Anterior cingulate cortex (tissue), 58 donors: ENCODE data around the gene CAMK2A.

Source experiments
- DNase-seq, 58 donors: peaks; one replicate each; lab custom pipeline; 2025; lab: John Stamatoyannopoulos, UW

Gene CAMK2A

DNA sequence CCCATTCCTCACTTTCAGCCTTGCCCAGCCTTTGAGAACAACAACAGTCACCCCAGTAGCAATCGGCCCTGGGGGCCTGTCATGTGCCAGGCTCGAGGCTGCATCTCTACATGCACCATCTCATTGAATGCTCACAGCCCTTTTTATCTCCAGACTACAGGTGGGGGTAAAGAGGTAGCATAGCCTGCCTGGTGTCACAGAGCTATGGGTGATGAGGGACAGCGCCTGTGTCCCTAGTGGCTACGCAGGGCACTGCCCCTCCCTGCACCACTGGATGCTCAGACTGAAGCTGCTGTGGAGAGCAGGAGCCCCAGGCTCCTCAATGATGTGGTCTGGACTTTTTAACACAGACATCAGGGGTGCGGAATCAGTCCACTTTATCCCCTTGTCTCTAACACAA is 2.8 kb downstream of the CAMK2A start:
- DNase-seq, result peak in 1 of 58 donors; percentile 62

DNA sequence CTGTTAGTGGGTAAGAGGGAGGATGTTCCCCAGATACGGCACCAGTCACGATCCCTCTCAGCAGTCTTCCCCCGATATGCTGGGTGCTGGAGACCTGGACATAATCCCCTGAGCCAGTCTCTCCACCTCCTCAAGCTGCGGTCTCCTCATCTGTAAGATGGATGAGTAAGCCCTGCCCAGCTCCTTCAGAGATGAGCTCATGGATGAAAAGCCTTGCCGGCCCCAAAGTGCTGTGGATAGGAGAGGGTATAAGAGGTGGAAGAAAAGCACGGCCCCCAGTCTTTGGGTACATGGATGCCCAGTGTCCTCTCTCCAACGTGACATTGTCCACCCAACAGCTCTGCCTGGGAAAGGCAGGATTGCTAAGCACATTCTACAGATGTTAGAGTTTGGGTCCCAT is 4.5 kb downstream of the CAMK2A start:
- no peak for DNase-seq

DNA sequence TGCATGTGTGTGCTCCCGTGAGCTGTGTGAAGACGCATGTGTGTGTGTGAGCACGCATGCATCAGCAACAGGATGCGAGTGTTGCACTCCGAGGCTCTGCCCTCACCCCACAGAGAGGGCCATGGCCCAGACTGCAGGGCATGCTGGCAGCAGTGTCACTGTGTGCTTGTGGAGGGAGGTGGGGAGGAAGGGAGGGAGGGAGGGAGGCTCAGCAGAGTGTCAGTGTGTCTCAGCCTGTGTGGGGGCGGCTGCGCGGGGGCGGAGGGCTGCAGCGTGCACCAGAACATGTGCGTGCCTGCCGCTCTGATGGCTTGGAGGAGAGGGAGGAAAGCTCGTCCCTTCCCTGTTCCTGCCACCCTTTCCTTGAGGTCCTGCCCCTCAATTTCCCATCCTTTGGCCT is 5.3 kb downstream of the CAMK2A start:
- DNase-seq, result peak in 28 of 58 donors; percentile 15 to 78 (median 50)

DNA sequence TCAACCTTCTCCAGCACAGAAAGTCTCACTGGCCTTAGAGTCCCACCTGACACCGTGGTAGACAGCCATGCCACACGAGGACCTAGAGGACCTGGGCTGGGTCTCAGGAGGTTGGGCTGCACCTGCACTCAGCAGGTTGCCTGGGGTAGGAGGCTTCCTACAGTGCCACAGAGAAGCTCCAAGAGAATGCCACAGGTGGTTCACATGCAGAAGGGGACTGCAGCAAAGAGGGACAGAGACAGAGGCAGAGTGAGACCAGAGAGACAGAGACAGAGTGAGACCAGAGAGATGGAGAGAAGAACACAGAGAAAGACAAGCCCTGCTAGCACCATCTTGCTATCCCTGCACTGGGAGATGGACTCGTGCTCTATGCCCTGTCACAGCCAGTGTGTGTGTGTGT is 5.7 kb downstream of the CAMK2A start:
- no peak for DNase-seq

DNA sequence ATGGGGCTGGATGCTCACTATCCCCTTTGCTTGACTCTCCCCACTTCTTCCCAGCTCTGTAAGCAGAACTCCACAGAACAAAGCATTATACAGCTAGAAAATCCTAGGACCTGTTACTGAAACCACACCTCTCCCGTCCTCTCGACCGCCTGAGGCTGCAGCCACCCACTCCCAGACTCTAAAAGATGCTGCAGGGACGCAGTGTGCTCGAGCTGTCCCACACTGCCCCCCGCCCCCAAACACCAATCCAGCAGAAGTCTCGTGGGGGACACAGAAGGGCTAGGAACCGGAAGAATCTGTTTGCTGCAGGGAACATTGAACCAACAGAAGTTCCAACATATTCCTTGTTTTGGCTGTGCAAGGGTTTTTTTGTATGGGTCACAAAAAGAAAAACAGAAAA is 7.6 kb downstream of the CAMK2A start:
- DNase-seq, result peak in 6 of 58 donors; percentile 18 to 52 (median 34)

DNA sequence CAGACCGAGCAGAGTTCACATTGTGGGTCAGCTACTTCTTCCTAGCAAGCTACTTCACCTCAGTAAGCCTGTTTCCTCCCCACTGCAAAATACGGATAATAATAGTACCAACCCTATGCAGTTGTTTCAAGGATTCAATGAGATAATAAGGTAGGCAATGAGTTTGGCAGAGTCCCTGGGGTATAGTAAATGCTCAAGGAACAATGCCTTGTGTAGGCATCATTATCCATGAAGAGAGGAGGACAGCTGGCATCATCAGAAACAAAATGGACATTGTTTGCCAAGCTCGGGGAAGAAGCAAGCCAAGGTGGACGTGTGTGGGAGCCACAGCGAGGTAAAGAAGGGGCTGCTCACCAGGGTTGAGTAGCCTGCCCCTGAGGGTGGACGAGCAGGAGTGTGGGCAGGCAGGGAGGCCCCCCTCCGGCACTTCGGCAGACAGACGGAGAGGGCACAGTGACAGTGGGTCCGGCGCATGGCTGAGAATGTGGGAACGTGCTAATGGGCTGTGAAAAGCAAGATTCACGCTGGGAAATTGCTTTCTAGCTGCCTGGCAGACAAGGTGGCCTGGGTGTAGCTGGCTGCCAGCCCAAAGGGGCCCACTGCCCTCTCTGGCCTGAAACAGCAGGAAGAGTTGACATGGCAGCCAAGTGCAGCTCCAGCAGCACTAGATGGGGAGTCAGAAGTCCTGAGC is 10.1 kb downstream of the CAMK2A start:
- no peak for DNase-seq

DNA sequence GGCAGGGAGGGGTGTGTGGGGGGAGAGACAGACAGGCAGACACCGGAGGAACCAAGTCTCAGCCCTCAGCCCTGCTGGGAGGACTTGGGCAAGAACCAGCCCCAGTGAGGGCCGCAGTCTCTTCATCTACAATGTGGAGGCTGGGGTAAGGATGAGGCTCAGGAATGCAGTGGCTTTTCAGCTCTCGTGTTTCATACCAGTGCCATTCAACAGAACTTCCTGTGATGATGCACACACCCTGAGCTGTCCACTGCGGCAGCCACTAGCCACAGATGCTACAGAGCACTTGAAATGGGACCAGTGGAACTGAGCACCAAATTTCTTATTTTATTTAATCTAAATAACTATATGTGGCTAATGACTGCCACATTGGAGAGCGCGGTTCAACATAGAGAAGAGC is 10.7 kb downstream of the CAMK2A start:
- DNase-seq, result no peak

DNA sequence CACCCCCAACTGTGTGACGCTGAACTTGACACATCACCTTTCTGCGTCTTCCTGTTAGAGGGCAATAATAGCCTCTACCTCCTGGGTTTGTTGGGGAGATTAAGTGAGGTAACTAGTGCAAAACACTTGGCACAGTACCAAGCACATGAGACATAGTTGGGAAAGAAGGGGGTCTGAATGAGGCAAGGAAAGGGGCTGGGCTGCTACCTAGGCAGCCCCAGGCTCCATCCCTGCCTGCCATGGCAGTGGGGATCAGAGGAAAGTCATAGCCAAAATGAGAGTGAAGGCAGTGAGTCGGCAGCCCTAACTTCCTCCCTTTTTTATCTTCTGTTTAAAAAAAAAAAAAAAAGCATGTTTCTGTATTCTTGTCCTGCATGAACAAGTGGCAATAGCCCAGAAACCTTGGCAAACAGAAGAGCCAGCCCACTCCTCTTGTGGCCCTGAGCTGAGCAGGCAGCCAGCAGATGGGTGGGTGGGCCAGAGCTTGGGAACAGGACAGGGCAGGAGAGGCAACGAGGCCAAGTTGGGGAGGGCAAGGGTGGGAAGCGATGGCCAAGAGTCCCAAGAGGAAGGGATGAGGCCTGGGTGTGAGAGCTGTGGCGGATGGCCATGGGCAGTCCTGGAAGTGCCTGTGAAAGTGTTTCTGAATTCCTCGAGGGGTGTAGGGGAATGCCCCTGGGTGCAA is 11.4 kb downstream of the CAMK2A start:
- DNase-seq, result peak in 9 of 58 donors; percentile 25 to 61 (median 41)

DNA sequence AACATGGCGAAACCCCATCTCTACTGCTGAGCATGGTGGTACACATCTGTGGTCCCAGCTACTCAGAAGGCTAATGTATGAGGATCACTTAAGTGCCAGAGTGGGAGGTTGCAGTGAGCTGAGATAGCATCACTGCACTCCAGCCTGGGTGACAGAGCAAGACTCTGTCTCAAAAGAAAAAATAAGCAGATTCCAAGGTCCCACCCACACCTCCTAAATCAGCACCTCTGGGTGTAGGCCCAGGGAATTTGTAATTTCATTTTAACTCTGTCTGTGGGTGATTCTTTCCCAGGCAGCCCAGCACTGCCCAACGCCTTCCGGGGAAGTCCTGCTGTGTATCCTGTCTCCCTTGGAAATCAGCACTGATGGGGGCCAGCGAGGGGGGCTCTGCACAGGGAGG is 12.5 kb downstream of the CAMK2A start:
- no peak for DNase-seq

DNA sequence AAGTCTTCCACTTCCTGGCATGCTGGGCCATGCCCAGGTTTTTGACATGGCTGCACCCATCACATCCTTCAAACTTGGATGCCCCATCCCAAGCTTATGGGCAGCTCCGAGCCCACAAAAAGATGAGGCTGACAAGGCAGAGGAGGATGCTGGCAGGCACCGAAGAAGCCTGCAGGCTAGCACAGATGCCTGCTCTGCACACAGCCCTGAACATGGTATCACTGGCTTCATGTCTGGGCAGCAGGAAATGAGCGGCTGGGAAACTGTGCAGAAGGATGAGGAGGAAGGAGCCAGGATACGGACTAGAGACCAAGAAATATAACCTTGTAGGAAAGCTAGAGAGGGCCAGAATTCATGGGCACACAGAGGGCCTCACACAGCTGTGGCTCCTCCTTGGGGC is 14.8 kb downstream of the CAMK2A start:
- no peak for DNase-seq

DNA sequence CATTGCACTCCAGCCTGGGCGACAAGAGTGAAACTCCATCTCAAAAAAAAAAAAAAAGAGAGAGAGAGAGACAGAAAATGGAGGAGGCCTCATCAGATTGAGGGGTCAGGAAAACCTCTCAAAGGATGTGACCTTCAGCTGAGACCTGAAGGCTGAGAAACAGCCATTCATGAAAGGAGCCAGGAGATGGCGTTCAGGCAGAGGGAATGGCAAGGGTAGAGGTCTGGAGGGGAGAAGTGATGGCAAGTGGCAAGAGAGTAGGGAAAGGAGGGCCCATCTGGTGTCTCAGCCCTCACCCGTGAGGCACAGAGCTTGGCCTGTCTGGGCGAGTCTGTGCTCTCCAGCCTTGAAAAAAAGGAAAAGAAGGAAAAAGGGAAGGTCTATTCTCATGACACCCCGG is 17.0 kb downstream of the CAMK2A start:
- peak in 11 of 58 donors; percentile 9 to 48 (median 29) for DNase-seq

DNA sequence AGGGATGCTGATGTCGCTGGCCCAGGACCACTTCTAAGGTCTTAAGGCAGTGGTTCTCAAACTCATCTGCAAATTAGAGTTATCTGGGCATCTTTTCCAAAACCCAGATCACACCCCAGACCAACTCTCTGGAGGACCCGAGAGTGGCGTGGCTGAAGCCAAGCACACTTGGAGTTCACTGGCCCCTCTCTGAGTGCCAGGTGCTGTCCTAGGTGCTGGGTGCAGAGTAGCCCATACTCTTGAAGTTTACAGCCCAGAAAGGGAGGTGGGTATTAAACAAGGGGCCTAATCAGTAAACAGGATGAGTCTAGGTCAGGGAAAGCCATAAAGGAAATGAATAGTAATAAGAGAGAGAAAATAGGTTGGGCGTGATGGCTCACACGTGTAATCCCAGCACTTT is 17.6 kb downstream of the CAMK2A start:
- DNase-seq, result no peak

DNA sequence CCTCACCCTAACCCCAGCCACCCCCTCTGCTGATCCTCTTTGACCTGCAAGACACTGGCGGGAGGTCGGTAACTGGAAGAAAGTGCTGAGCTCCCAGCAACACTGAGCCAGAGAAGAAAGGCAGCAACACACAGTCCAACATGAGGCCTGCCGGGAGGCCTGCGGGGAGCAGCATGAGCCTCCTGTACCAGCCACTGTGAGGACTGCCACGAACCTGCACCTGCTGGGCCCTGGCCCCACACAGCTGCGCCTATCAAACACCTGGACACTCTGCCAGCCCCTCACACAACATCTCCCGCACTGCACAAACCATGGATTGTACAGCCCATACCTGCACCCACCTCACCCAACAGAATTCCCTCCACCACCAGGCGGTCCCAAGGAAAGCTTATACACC is 18.3 kb downstream of the CAMK2A start:
- no peak for DNase-seq

DNA sequence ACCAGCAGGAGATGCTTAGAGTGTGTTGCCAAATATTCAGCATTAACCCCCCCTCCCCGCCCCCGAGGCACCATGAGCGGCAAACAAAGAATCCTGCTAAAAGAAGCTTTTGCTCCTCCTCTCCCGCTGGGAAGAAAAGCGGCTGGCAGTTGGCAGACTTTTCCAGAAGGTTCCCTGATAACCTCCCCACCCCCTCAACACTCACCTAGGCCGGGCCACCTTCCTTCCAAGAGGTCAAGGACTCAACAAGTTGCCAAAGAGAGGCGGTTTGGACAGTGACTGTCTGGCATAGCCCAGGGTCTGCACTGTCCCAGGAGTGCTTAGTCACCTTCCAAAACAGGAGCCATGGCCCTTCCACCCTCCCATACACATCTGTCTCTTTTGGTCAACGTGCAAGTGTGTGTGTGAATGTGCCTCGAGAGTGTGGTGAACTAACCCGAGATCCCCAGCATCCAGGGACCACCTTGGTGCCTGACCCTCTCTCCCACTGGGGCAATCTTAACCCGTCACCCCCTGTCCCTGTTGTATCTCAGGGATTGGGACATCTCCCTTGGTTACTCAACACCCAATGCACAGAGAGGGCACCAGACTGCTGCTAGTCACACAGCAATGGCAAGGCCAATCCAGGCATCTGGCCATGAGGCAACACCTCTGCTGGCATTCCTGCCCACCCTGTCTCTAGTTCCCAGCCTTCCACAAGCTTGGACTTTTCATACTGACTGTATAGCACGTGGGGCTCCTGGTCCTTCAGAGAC is 18.9 kb downstream of the CAMK2A start:
- peak in 1 of 58 donors; percentile 24 for DNase-seq

DNA sequence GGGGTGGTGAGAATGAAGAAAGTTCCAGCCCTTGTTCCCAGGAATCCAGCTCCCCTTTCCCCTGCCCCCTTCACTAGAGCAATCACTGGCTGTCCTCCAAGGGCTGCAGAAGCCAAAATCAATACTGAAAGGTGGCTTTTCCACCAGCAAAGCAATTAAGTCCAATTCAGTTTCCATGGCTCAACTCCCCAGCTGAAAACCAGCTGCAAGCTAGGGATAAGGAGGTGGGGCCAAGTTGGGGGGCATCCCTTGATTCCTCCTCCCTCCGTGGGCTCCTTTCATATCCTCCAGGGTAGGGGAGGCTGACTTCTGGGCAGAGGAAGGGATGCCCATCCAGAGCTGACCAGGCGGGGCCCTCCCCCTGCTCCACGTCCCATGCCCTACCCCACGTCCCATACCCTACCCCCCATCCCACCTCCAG is 22.7 kb downstream of the CAMK2A start:
- no peak for DNase-seq

DNA sequence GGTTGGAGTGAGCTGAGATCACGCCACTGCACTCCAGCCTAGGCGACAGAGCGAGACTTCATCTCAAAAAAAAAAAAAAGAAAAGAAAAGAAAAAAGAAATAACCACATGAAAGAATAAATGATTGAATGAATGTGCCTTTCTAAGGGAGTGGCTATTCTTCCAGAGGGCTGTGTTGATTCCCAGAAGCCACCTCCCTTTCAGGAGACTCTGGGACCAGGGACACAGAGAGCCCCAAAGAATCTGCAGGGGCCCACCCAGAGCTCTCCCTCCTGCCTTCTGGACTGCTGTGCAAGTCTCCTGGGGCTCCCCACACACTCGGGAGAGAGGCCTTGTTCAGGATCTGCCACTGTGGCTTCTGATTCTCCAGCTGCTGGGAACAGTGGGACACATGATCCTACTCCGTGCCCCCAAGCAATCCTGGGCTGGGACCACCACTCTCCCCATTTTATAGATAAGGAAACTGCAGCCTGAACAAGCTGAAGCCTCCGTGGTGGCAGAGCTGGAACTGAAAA is 23.6 kb downstream of the CAMK2A start:
- no peak for DNase-seq

DNA sequence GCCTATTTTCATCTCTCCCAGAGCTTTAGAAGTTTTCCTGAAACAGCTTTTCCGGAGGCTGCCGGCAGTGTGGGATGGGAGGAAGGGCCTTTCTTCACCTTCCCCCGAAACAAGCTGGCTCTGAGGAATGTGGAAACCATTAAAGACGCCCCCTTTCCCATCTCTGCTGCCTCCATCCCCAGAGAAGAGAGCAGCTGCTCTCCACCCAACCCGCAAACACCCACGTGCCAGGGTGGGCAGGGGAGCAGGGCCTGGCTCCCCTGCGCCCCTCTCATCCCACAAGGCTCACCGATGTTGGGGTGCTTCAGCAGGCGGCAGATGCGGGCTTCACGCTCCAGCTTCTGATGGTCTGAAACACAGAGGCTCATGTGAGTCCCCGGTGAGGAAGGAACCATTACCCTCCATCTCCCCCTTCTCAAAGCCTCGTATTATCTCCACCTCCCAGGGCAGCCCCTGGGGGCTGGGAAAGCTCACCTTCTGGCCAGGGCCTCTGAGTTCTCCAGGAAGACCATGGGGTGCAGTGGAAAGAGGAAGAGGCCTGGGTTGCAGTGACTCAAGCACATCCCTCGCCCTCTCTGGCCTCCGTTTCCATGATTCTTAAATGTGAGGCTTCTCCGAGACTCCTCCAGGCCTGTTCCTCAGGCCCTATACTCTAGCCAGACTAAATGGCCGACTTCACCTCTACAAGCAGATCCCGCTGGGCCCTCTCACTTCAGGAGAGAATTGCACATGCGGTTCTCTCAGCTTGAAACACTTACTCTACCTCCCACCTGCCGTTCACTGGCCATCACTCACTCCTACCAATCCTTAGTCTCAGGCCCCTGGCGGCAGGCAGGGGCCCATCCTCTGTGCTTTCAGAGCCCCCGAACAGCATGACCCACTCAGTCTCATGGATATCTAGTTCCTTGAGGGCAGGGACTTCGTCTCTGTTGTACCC is 24.6 kb downstream of the CAMK2A start:
- no peak for DNase-seq

DNA sequence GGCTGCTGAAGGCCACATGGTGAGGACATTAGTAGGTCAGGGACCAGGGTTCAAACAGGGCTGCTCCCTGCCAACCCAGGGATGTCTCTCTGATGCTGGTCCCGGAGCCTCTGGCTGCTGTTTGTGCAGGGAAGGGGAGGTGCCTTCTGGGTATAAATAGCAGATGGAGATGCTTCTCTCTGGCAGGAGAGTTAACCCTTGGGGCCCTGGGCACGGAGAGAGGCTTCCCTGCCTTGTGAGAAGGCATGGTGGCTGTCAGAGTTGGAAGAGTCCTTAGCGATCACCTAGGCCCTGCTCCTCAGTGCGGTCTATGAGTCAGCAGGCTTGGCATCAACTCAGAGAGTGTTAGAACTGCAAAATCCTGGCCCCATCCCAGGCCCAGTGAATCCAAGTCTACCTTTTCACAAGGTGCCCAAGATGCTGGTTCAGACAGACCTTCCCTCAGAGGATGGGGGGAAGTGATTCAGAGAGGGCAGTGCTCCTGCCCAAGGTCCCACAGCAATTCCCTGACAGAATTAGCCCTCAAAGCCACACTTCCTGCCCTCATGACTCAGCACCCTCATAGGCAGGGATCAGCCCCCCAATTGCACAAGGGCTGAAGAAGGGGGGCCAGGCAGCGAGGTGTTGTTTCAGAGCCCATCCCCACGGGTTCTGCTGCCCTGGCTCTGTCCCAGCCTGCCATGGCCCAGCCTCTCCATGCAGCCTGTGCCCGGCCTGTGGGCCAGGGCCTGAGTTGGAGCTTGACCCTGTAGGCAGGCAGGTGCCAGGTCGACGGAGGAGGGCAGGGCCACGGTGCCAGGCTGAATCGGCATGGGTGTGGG is 25.6 kb downstream of the CAMK2A start:
- DNase-seq, result peak in 9 of 58 donors; percentile 10 to 73 (median 37)

DNA sequence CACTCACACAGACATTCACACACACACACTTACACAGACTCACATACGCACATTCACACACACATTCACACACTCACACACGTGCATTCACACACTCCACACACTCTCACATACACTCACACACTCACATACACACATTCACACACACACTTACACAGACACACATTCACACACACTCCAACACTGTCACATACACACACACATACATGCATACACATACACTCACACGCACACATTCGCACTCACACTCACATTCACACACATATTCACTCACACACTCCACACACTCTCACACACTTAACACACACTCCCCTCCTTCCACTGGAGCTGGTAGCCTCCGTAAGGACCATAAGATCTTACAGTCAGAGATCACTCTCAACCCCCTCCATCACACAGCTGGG is 26.2 kb downstream of the CAMK2A start:
- no peak for DNase-seq
